ENCODE data around the gene MAMDC4. TPM values are rescaled to one million over a fixed set of nuclear protein-coding genes. Genes with fewer than 3 reads are reported as not detected.
A peak's percentile ranks its signal among the peaks of the same experiment; 100 is the strongest.
"Not testable (repeated sequence)": the region's sequence is repeated elsewhere in the genome, so short reads cannot be mapped to it uniquely, and the experiment has no call there.

The MAMDC4 gene
- total RNA-seq, 1 experiment from 2014 or later = 4.4 TPM

DNA sequence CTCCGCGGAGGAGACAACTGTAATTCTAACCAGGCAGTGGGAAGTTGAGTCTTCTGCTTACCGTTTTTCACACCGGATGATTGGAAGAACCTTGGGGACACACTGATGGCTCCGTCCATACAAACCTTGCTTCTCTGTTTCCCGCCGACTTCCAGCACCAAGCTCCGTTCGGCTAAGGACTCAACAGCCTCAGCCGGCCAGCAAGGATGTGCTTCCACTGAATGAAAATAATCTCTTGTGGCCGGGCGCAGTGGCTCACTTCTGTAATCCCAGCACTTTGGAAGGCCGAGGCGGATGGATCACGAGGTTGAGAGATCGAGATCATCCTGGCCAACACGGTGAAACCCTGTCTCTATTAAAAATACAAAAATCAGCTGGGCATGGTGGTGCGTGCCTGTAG lies 15.8 kb downstream of the MAMDC4 start:
- peaks cover 19% of the 10 kb centered on the region for H3K36me3 ChIP-seq
- DNase-seq = no peak
- H3K4me3 ChIP-seq = no peak overlapping the region
- peaks cover 26% of the 10 kb centered on the region for H3K9me3 ChIP-seq (replicated peaks)
- peaks cover 4% of the 10 kb centered on the region; the same call in 1 of the 2 replicates for H3K4me1 ChIP-seq
- no peak overlapping the region for H3K27ac ChIP-seq
- H3K27me3 ChIP-seq = no peaks in the 10 kb centered on the region

DNA sequence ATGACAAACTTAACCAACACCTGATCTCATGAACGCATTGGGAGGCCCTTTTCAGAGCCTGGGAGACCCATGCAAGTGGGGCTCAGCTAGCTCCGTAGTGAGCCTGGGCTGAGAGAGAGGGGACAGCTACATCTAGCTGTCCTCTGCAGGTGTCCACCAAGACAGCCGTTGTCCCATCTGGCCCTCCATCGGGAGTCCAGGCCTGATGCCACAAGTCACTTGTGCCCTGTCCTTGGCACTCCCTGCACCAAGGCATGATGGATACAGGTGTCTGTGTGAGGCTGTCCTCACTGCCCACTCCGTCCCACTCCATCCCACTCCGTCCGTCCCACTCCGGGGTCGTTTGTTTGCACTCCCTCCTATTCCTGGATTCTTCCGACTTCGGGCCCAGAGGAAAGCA lies 16.5 kb downstream of the MAMDC4 start:
- H3K4me3 ChIP-seq = no peak overlapping the region
- no peaks in the 10 kb centered on the region for H3K27me3 ChIP-seq
- no peak for DNase-seq
- H3K27ac ChIP-seq = no peak overlapping the region
- H3K4me1 ChIP-seq = peaks cover 4% of the 10 kb centered on the region; the same call in 1 of the 2 replicates
- peaks cover 11% of the 10 kb centered on the region for H3K36me3 ChIP-seq
- peaks cover 31% of the 10 kb centered on the region for H3K9me3 ChIP-seq (replicated peaks)

DNA sequence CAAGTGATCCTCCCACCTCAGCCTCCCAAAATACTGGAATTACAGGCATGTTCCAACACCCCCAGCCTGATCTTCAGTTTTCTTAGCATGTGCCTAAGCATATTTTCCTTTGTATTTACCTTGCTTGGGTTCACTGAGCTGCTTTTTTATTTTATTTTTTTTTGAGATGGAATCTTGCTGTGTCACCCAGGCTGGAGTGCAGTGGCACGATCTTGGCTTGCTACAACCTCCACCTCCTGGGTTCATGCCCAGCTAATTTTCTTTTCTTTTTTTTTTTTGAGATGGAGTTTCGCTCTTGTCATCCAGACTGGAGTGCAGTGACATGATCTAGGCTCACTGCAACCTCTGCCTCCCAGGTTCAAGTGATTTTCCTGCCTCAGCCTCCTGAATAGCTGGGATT lies 17.5 kb downstream of the MAMDC4 start:
- H3K27ac ChIP-seq, H3K36me3 ChIP-seq, H3K27me3 ChIP-seq, DNase-seq, H3K4me1 ChIP-seq, H3K4me3 ChIP-seq: not testable (repeated sequence)
- peaks cover 33% of the 10 kb centered on the region for H3K9me3 ChIP-seq (replicated peaks)

DNA sequence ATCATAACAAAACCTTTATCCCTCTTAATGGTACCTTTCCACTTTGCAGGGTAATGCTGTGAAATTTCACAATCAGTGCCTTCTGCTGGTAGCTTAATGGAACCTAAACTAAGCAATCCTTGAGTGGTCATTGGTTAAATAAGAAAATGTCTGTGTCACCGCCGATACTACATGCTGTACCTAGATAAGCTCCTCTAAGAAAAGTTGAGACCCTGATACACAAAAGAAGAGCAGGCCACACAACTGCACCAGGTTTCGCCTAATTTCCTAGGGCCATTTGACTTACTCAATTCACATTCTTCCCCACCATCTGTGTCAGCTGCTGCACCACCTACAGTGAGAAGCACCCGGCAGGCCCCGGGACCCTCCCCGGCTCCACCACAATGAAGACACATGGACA lies 23.0 kb downstream of the MAMDC4 start:
- Histone ChIP-seq H3K4me3 (no peak overlapping the region), H3K27ac (no peak overlapping the region), H3K36me3 (no peaks in the 10 kb centered on the region), H3K27me3 (no peaks in the 10 kb centered on the region), H3K4me1 (no peaks in the 10 kb centered on the region), H3K9me3 (replicated peaks) (peaks cover 26% of the 10 kb centered on the region)
- DNase-seq = no peak

DNA sequence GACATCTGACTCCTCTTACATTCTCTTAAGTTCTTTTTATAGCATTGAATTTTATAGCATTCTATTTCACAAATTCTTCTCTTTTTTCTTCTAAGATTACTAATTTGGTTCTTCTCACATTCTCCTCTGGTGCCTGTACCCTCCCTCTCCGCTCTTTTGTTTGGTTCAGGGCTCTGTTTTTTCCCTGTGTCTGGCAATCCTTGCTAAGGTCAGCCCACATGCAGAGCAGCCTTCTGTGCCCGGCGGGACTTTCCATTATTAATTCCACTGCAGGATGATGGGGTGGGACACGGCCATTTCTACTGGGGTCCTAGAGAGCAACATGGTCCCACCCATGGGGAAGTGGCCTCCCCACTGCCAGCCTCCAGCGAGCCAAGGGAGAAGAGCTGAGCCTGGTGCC lies 24.3 kb downstream of the MAMDC4 start:
- DNase-seq = no peak
- no peak overlapping the region for H3K27ac ChIP-seq
- peaks cover 17% of the 10 kb centered on the region for H3K9me3 ChIP-seq (replicated peaks)
- no peaks in the 10 kb centered on the region for H3K27me3 ChIP-seq
- H3K4me3 ChIP-seq = no peak overlapping the region
- H3K36me3 ChIP-seq = no peaks in the 10 kb centered on the region
- no peaks in the 10 kb centered on the region for H3K4me1 ChIP-seq

DNA sequence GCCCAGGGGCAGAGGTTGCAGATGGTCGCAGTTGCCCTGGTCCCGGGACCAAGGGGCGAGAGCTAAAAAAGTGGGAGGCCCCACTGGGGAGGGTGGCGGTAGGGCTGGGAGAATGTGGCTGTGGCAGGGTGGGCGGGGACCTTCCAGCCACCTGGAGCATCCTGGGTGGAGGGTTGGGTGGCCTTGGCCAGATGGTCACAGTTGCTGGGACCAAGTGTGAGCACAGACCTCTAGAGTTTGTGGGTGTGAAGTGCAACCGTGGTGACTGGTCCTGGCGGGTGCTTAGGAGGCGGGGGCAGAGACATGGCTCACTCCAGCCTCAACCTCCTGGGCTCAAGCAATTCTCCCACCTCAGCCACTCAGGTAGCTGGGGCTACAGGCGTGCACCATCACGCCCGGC lies 28.5 kb downstream of the MAMDC4 start:
- Histone ChIP-seq H3K27me3 (no peaks in the 10 kb centered on the region), H3K36me3 (no peaks in the 10 kb centered on the region), H3K9me3 (replicated peaks) (no peaks in the 10 kb centered on the region), H3K4me1 (peaks cover 8% of the 10 kb centered on the region; the same call in 1 of the 2 replicates), H3K27ac (no peak overlapping the region), H3K4me3 (no peak overlapping the region)
- DNase-seq = no peak

DNA sequence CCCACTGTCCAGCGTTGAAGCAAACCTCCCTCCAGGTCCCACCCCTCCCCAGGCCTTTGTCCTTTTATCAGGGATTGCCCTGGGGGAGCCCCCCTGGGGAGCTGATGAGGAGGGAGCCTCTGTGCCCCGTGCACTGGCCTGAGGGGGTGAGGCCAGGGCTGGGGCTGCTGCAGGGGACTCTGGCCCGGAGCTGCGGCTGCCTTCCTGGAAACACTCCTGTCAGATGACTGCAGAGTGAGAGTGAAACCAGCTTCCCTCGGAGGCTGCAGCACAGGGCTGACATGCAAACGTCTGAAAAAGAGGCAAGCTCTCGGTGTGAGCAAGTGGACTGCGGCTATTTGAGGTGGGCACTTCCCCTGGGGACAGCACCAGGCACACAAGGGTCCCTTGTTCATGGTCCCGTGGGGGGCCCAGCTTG lies 29.6 kb downstream of the MAMDC4 start:
- Histone ChIP-seq H3K36me3 (no peaks in the 10 kb centered on the region), H3K4me1 (peaks cover 8% of the 10 kb centered on the region; the same call in 1 of the 2 replicates), H3K9me3 (replicated peaks) (no peaks in the 10 kb centered on the region), H3K27me3 (no peaks in the 10 kb centered on the region), H3K4me3 (no peak overlapping the region), H3K27ac (no peak overlapping the region)
- DNase-seq = peak in 1 of 2 experiments; percentile 40

DNA sequence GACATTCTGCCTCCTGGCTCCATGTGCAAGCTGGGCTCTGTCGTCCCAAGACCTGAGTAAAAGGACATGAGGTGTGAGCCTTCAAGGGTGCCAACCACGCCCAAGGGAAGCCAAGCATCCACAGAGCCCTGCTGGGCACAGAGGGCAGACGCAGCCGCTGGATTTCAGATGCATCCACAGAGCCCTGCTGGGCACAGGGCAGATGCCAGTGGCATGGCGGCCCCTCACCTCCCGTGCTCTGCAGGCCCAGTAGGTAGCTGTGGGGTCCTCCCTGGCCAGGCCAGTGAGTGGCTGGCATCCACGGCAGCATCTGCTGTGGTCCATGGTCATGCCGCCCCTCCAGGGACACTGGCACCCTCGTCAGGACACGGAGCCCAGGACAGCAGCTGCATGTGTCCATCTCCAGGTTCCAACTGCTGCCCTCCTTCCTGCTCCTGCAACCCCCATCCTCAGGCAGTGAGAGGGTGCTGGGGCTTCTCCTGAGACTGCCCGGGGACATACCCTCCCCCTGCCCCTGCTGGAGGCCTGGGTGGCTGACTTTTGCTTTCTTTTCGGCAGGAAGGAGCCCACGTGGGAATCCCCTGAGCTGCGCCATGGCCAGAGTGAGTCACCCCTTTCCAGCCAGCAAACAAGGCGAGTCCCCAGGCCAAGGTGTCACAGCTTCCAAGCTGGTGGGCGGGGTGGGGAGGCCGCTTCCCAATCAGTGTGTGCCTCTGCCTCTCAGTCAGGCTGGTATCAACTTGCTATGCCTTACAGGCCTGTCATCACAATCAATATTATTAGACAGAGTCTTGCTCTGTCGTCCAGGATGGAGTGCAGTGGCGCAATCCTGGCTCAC lies 30.2 kb downstream of the MAMDC4 start:
- Histone ChIP-seq H3K27ac (no peak overlapping the region), H3K4me1 (peaks cover 8% of the 10 kb centered on the region; the same call in 1 of the 2 replicates), H3K27me3 (no peaks in the 10 kb centered on the region), H3K36me3 (no peaks in the 10 kb centered on the region), H3K9me3 (replicated peaks) (no peaks in the 10 kb centered on the region), H3K4me3 (peak overlapping the region; percentile 30)
- peak; percentile 66 to 68 for DNase-seq

DNA sequence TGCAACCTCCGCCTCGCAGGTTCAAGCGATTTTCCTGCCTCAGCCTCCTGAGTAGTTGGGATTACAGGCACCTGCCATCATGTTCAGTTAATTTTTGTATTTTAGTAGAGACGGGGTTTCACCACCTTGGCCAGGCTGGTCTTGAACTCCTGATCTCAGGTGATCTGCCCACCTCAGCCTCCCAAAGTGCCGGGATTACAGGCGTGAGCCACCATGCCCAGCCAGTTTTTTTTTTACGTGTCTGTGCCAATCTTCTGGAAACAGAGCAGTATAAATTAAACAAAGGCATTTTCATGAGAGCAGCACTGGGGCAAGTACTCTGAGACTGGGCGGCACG lies 30.8 kb downstream of the MAMDC4 start:
- H3K27ac ChIP-seq = not testable (repeated sequence)

DNA sequence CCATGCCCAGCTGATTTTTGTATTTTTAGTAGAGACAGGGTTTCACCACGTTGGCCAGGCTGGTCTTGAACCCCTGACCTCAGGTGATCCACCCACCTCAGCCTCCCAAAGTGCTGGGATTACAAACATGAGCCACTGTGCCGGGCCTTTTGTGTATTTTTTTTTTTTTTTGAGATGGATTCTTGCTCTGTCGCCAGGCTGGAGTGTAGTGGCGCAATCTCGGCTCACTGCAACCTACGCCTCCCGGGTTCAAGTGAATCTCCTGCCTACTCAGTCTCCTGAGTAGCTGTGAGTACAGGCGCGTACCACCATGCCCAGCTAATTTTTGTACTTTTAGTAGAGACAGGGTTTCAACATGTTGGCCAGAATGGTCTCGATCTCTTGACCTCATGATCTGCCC lies 31.5 kb downstream of the MAMDC4 start:
- H3K4me1 ChIP-seq; H3K27me3 ChIP-seq; H3K36me3 ChIP-seq; DNase-seq; H3K4me3 ChIP-seq; H3K27ac ChIP-seq; H3K9me3 ChIP-seq (replicated peaks): not testable (repeated sequence)

More for the DNA sequence above, 30.8 kb downstream of the MAMDC4 start:
- not testable (repeated sequence) for H3K36me3 ChIP-seq; H3K4me1 ChIP-seq; DNase-seq; H3K9me3 ChIP-seq (replicated peaks); H3K27me3 ChIP-seq; H3K4me3 ChIP-seq

DNA sequence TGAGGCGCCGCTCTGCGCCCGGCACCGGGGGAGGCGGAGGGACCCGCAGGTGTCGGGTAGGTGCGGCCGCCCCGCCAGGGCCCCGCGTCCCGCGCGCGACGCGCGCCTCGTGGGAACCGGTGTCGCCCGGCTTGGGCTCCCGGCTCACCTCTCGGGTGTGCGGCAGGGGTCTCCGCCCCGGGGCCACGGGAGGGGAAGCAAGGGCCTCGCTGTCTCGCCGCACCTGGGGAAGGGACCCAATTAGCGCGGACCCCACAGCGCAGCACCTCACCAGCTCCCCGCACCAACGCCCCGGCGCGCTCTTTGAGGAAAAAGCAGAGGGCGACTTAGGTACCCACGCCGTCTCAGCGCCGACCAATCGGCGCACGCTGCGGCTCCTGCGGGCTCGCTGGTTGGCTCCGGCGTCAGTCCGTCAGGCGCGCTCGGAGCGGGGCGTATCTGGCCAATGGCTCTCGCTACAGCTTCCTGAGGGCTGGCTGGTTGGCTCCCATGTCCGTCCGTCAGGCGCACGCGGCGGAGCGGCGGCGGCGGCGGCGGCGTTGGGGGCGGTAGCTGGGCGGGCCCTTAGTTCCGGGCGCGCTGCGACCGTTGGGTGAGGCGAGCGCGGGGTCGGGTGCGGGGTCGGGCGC lies 33.9 kb downstream of the MAMDC4 start, which contains the start of gene TRAF2:
TSS of gene TRAF2 (plus strand) at position 567 of the 629 bp plus-strand sequence. CDS start 12,225 bp downstream, outside the sequence.
- no peaks in the 10 kb centered on the region for H3K9me3 ChIP-seq (replicated peaks)
- peaks cover 8% of the 10 kb centered on the region; the same call in 1 of the 2 replicates for H3K4me1 ChIP-seq
- peaks cover 1% of the 10 kb centered on the region for H3K36me3 ChIP-seq
- no peaks in the 10 kb centered on the region for H3K27me3 ChIP-seq
- H3K4me3 ChIP-seq = peak within 1 kb of the TSS; percentile 98
- peak; percentile 98 for DNase-seq
- peak within 1 kb of the TSS; percentile 62 for H3K27ac ChIP-seq

DNA sequence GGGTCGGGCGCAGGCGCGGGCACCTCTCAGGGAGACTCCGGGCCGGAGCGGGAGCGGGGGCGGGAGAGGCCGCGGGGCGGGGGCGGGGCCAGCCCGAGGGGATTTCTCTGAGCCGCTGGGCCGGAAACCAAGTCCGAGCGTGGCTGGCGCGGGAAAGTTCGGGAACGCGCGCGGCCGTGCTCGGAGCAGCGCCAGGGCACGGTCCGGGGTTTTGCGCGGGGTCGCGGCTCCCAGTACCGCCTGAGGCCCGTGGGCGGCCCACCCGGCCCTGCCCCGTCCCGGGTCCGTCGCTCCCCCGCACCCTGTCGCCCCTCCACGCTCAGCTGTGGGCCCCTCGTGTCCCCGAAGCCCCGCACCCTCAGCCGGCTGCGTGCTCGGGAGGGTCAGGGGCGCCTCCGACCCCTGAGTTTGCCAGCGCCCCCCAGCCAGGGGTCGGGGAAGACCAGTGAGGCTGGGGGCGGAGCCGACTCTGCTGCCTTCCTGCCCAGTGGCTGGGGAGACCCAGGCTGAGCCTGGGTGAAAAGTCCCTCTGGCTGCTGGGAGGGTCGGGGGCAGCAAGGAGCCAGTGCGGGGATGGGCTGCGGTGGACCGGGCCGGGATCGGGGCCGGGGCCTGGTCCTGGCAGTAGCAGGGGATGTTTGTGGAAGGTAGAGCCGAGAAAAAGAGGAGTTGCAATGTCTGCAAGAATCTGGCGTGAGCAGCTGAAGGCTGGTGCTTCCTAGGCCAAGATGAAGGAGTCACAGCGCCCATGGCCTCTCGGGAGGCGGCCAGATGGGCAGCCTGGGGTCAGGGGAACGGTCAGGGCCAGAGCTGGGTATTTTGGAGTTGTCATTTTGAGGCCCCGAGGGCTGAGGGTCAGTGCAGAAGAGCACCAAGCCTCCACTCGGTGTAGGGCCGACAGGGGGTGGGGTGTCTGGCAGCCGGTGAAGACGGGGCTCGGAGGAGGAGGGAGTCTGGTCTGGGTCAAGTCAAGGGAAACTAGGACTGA lies 34.8 kb downstream of the MAMDC4 start:
- peak overlapping the region; percentile 98 for H3K4me3 ChIP-seq
- H3K4me1 ChIP-seq = peaks cover 8% of the 10 kb centered on the region; the same call in 1 of the 2 replicates
- peak; percentile 50 to 58 for DNase-seq
- no peaks in the 10 kb centered on the region for H3K27me3 ChIP-seq
- H3K36me3 ChIP-seq = peaks cover 7% of the 10 kb centered on the region
- no peaks in the 10 kb centered on the region for H3K9me3 ChIP-seq (replicated peaks)
- H3K27ac ChIP-seq = peak overlapping the region; percentile 62

DNA sequence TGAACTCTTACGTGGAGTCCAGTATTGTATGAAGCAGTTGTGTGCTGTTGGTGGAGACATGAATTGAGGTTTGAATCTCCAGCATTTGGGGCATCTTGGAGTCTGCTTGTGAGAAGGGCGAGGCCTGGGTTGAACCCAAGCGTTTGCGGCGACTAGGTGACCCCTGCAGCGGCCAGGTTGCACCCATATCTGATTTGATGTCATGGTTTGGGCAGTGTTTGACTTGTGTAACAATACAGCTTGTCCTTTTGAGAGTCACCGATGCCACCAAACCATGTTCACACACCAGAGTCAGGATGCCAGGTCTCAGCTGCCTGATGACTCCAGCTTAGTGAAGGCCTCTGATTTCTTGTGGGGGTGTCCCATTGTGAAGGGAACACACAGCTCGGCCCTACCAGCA lies 36.3 kb downstream of the MAMDC4 start:
- Histone ChIP-seq H3K27me3 (no peaks in the 10 kb centered on the region), H3K36me3 (peaks cover 9% of the 10 kb centered on the region), H3K4me3 (no peak overlapping the region), H3K9me3 (replicated peaks) (no peaks in the 10 kb centered on the region), H3K4me1 (no peaks in the 10 kb centered on the region), H3K27ac (no peak overlapping the region)
- no peak for DNase-seq

DNA sequence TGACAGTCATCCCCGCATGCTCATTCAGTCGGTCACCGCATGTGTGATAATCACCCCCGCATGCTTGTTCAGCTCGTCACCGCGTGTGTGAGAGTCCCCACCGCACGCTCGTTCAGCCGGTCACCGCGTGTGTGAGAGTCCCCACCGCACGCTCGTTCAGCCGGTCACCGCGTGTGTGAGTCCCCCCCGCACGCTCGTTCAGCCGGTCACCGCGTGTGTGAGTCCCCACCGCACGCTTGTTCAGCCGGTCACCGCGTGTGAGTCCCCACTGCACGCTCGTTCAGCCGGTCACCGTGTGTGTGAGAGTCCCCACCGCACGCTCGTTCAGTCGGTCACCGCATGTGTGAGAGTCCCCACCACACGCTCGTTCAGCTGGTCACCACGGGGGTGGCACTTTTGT lies 37.7 kb downstream of the MAMDC4 start:
- H3K4me3 ChIP-seq = no peak overlapping the region

More for the DNA sequence above, 37.7 kb downstream of the MAMDC4 start:
- DNase-seq = no peak
- Histone ChIP-seq H3K36me3 (peaks cover 9% of the 10 kb centered on the region), H3K27ac (no peak overlapping the region), H3K27me3 (no peaks in the 10 kb centered on the region), H3K4me1 (no peaks in the 10 kb centered on the region), H3K9me3 (replicated peaks) (no peaks in the 10 kb centered on the region)
